ENCODE results near the gene EML6. TPM values are rescaled to one million over a fixed set of nuclear protein-coding genes. Genes with fewer than 3 reads are reported as not detected.

The EML6 gene
- total RNA-seq, 3 donors from 2014 or later (not counting 1 experiment from before 2014, with no cell fraction given) = 1.7 to 3.2 (median 2.4) TPM

DNA sequence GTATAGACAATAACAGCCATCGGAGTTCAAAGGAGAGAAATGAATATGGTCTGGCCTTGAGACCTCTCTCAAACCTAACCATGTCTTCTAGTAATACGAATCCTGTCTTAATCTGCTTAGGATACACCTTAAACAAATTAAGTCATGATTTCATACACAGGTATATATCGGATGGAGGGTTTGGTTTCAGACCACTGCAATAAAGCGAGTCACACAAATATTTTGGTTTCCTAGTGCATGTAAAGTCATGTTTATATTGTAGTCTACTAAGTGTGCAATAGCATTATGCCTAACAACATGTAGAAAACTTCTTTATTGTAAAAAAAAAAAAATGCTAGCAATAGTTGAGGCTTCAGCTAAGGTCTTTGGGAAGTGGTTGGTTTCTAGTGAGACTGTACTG, 73.8 kb downstream of the EML6 start:
- Mint-ChIP-seq H3K4me3 (no peak overlapping the region), H3K27me3 (ENCODE audit: low read depth in 2 of 2) (peaks cover 6 to 8% of the 10 kb centered on the region in 2 donors), H3K9me3 (no peaks in the 10 kb centered on the region), H3K27ac (no peak overlapping the region), H3K4me1 (peaks cover 0 to 5% of the 10 kb centered on the region in 2 donors), H3K36me3 (no peaks in the 10 kb centered on the region)
- Histone ChIP-seq H3K4me3 (ENCODE audit: low read length) (no peak overlapping the region), H3K27ac (ENCODE audit: low read length) (no peak overlapping the region), H3K4me1 (ENCODE audit: control insufficient read depth, insufficient read depth, low read length) (no peaks in the 10 kb centered on the region), H3K36me3 (ENCODE audit: control insufficient read depth, insufficient read depth, low read length) (no peaks in the 10 kb centered on the region), H3K9me3 (ENCODE audit: control insufficient read depth, insufficient read depth, low read length) (no peaks in the 10 kb centered on the region), H3K27me3 (ENCODE audit: control insufficient read depth, insufficient read depth, low read length) (no peaks in the 10 kb centered on the region)
- no peak for ATAC-seq
- intact Hi-C loops (cut with micrococcal nuclease) = no loop called here
- WGBS (ENCODE audit: insufficient coverage) = 100% methylated on average over 2 of the region's 4 CpGs
- TF ChIP-seq, protein P1, sequence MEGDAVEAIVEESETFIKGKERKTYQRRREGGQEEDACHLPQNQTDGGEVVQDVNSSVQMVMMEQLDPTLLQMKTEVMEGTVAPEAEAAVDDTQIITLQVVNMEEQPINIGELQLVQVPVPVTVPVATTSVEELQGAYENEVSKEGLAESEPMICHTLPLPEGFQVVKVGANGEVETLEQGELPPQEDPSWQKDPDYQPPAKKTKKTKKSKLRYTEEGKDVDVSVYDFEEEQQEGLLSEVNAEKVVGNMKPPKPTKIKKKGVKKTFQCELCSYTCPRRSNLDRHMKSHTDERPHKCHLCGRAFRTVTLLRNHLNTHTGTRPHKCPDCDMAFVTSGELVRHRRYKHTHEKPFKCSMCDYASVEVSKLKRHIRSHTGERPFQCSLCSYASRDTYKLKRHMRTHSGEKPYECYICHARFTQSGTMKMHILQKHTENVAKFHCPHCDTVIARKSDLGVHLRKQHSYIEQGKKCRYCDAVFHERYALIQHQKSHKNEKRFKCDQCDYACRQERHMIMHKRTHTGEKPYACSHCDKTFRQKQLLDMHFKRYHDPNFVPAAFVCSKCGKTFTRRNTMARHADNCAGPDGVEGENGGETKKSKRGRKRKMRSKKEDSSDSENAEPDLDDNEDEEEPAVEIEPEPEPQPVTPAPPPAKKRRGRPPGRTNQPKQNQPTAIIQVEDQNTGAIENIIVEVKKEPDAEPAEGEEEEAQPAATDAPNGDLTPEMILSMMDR (IDR thresholded peaks at IDR 0.05) = no peak
- no peak for DNase-seq

DNA sequence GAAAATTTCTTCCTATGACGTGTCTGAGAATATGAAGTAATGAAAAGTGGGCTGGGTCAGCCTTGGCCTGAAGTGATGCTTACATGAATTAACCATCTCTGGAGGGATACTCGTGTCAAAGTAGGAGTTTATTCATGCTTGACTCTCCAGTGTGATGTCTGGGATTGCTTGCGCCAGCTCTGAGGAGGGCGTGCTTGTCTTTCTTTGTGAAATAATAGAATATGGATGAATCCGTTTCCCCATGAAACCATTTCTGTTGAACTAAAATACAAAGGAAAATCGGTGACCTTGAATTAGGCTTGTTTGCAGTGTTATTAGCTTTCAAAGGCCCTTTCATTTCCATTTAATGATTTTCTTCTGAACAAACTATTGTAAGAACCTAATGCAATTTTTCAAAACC, 77.9 kb downstream of the EML6 start:
- intact Hi-C loops (cut with micrococcal nuclease) = no loop called here
- H3K27ac Mint-ChIP-seq = no peak overlapping the region
- peaks cover 5 to 14% of the 10 kb centered on the region in 2 donors for H3K27me3 Mint-ChIP-seq (ENCODE audit: low read depth in 2 of 2)
- WGBS (ENCODE audit: insufficient coverage) = 92% methylated on average over 6 of the region's 6 CpGs
- H3K9me3 ChIP-seq (ENCODE audit: control insufficient read depth, insufficient read depth, low read length) = no peaks in the 10 kb centered on the region
- H3K4me1 ChIP-seq (ENCODE audit: control insufficient read depth, insufficient read depth, low read length) = no peaks in the 10 kb centered on the region
- TF ChIP-seq, protein P1 (IDR thresholded peaks at IDR 0.05) = no peak
- no peaks in the 10 kb centered on the region for H3K36me3 Mint-ChIP-seq
- H3K27ac ChIP-seq (ENCODE audit: low read length) = no peak overlapping the region
- ATAC-seq = no peak
- no peak overlapping the region for H3K4me3 Mint-ChIP-seq
- no peaks in the 10 kb centered on the region for H3K9me3 Mint-ChIP-seq
- no peaks in the 10 kb centered on the region for H3K27me3 ChIP-seq (ENCODE audit: control insufficient read depth, insufficient read depth, low read length)
- no peak for DNase-seq
- H3K4me1 Mint-ChIP-seq = peaks cover 10 to 12% of the 10 kb centered on the region in 2 donors
- H3K36me3 ChIP-seq (ENCODE audit: control insufficient read depth, insufficient read depth, low read length) = no peaks in the 10 kb centered on the region
- no peak overlapping the region for H3K4me3 ChIP-seq (ENCODE audit: low read length)

DNA sequence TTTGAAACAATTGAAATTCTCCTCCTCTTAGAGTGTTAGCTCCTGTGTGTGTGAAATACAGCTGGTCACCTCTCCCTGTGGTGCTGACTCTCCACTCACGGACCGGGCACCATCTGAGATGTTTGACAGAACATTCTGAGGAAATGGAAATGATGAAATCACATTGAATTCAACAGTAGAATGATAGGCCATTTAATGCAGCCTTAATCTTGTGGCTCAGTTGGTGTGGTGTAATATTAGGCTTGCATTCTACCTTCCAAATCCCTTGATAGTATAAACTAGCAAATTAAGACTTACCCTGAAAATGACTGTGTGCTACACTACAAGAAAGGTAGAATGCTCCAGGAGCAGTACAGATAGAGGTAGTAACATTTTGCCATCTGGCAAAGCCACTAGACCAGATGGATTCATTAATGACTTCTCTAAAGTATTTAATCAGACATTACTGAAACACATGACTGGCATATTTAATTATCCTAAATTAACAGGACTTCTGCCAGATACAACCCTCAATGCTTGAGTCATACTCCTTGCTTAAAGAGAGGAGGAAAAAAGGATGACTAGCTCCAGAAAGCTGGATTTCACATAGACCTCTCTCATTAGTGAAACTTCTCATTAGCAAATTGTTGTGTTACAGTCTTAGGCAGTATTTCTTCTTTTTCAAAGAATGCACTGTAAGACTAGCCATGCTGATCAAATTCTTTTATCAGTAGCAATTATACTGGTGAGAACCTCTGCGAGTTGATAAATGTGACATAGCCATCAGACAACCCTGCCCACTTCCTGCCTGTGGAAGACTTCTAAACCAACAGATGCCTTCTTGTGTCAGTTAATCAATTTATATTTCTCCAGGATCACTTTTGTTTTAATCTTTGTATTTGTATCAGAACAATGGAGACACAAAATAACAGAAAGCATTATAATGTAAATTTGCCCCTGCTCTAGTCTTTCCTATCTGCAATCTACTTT, 80.6 kb downstream of the EML6 start:
- no peaks in the 10 kb centered on the region for H3K4me1 ChIP-seq (ENCODE audit: control insufficient read depth, insufficient read depth, low read length)
- no peaks in the 10 kb centered on the region for H3K27me3 ChIP-seq (ENCODE audit: control insufficient read depth, insufficient read depth, low read length)
- DNase-seq (no peak), ATAC-seq (peak in 1 of 3 donors; percentile 43)
- H3K27me3 Mint-ChIP-seq (ENCODE audit: low read depth in 2 of 2) = peaks cover 5 to 20% of the 10 kb centered on the region in 2 donors
- H3K4me3 Mint-ChIP-seq = no peak overlapping the region
- H3K27ac Mint-ChIP-seq = no peak overlapping the region
- no peaks in the 10 kb centered on the region for H3K9me3 ChIP-seq (ENCODE audit: control insufficient read depth, insufficient read depth, low read length)
- H3K27ac ChIP-seq (ENCODE audit: low read length) = no peak overlapping the region
- 69% methylated on average over 3 of the region's 3 CpGs for WGBS (ENCODE audit: insufficient coverage)
- no peaks in the 10 kb centered on the region for H3K36me3 ChIP-seq (ENCODE audit: control insufficient read depth, insufficient read depth, low read length)
- no peaks in the 10 kb centered on the region for H3K36me3 Mint-ChIP-seq
- H3K4me1 Mint-ChIP-seq = peaks cover 10 to 12% of the 10 kb centered on the region in 2 donors
- TF ChIP-seq, protein P1 (IDR thresholded peaks at IDR 0.05) = no peak
- intact Hi-C loops (cut with micrococcal nuclease) = no loop called here
- no peak overlapping the region for H3K4me3 ChIP-seq (ENCODE audit: low read length)
- no peaks in the 10 kb centered on the region for H3K9me3 Mint-ChIP-seq
